NCI-H128 (cell line): ENCODE measurements around the gene HSF2.

Experiments used
- DNase-seq: peaks from one replicate; lab custom pipeline; 2025; ENCODE audit not compliant: unreplicated experiment; lab: John Stamatoyannopoulos, UW

The HSF2 gene

GRCh38 chr6:122394016-122394415 lies 5.4 kb upstream of the HSF2 start:
- DNase-seq = no peak

GRCh38 chr6:122399055-122399347 lies 451 bp upstream of the HSF2 start:
- DNase-seq = no peak

- DNase-seq = no peak
These were observed 634 bp downstream of the HSF2 start for GRCh38 chr6:122400121-122400450.

- DNase-seq = no peak
These were observed 1.1 kb downstream of the HSF2 start for GRCh38 chr6:122400462-122401089.

GRCh38 chr6:122401104-122401503 lies 1.7 kb downstream of the HSF2 start:
- DNase-seq = no peak

- DNase-seq = no peak
These were observed 5.0 kb downstream of the HSF2 start for GRCh38 chr6:122404444-122404843.

GRCh38 chr6:122405417-122405816 lies 6.0 kb downstream of the HSF2 start:
- no peak for DNase-seq

- no peak for DNase-seq
These were observed 6.7 kb downstream of the HSF2 start for GRCh38 chr6:122406187-122406586.

- no peak for DNase-seq
These were observed 8.3 kb downstream of the HSF2 start for GRCh38 chr6:122407712-122408111.

- DNase-seq = no peak
These were observed 8.8 kb downstream of the HSF2 start for GRCh38 chr6:122408240-122408639.

- no peak for DNase-seq
These were observed 9.4 kb downstream of the HSF2 start for GRCh38 chr6:122408702-122409458.

- no peak for DNase-seq
These were observed 12.5 kb downstream of the HSF2 start for GRCh38 chr6:122412001-122412400.

GRCh38 chr6:122416825-122417224 lies 17.4 kb downstream of the HSF2 start:
- DNase-seq = no peak

- DNase-seq = no peak
These were observed 22.6 kb downstream of the HSF2 start for GRCh38 chr6:122422003-122422402.

GRCh38 chr6:122422614-122423267 lies 23.3 kb downstream of the HSF2 start:
- DNase-seq = no peak

- no peak for DNase-seq
These were observed 24.3 kb downstream of the HSF2 start for GRCh38 chr6:122423734-122424133.

GRCh38 chr6:122426597-122426996 lies 27.1 kb downstream of the HSF2 start:
- DNase-seq = no peak

- DNase-seq = no peak
These were observed 29.3 kb downstream of the HSF2 start for GRCh38 chr6:122428781-122429180.

GRCh38 chr6:122429323-122429722 lies 29.9 kb downstream of the HSF2 start:
- no peak for DNase-seq

- no peak for DNase-seq
These were observed 32.3 kb downstream of the HSF2 start for GRCh38 chr6:122431780-122432179.

- DNase-seq = no peak
These were observed 33.4 kb downstream of the HSF2 start for GRCh38 chr6:122432816-122433215.

- DNase-seq = no peak
These were observed 39.5 kb downstream of the HSF2 start for GRCh38 chr6:122438975-122439374.

GRCh38 chr6:122445274-122445673 lies 45.8 kb downstream of the HSF2 start:
- DNase-seq = no peak
